NCI-H1048 (cell line): ENCODE measurements around the gene SP100.
"Not testable (repeated sequence)": the region's sequence is repeated elsewhere in the genome, so short reads cannot be mapped to it uniquely, and the experiment has no call there.

ENCODE experiments used
- DNase-seq: peaks from one replicate; lab custom pipeline; 2025; lab: John Stamatoyannopoulos, UW

SP100 gene

GRCh38 chr2:230419181-230419580, 3.2 kb downstream of the SP100 start:
- no peak for DNase-seq

DNA sequence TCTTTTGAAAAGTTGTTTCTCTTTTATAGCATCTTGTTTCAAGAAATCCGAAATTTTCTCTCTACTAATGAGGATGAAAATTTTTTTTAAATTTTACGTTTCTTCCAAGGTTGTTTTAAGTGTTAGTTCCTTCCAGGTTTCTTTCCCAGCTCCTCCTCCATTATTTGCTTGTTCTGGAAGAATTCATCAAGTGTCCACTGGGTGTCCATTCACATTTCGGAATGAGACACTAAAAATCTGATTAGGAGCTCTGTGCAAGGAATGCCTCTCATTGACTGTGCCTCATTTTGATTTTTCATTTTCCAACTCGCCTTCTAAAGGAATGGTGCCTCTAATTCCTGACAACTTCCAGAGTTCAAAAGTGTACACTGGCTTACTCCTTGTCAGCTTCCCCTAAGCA, 6.1 kb downstream of the SP100 start:
- no peak for DNase-seq

DNA sequence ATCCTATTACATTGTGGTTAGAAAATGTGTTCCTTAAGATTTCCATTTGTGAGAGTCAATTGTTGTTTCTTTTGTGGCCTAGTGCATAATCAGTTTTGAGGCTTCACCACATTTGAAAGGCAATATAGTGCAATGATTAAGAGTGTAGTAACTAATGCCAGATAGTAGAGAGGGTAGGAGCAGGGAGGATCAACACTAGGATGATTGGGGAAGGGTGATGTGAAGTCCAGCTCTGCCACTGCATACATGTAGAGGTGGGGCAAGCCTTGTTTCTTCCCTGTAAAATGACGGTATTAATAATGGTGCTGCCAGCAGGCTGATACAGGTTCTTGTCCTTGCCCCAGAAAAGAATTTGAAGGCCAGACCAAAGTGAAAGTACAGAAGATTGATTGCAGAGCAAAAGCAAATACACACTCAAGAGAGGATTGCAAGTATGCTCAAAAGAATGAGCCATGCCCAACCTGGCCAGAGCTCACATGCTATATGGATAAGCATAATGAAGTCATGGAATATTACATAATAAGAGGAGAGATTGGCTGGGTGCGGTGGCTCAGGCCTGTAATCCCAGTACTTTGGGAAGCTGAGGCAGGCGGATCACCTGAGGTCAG, 8.0 kb downstream of the SP100 start:
- DNase-seq: no peak

GRCh38 chr2:230425377-230425776, 9.4 kb downstream of the SP100 start:
- DNase-seq: no peak

DNA sequence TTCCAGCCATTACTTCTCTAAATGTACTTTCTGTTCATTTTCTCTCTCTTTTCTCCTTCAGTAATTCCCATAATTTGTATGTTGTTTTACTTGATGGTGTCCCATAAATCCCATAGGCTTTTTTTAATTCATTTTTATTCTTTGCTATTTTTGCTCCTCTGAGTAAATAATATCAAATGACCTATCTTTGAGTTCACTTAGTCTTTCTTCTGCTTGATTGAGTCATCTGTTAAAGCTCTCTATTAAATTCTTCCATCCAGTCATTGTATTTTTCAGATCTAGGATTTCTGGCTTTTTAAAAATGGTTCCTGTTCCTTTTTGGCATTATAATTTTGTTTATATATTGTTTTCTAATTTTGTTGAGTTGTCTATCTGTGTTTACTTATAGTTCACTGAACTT, 13.5 kb downstream of the SP100 start:
- no peak for DNase-seq

GRCh38 chr2:230430957-230431910, 15.2 kb downstream of the SP100 start:
- DNase-seq: no peak

- no peak for DNase-seq
Measured at GRCh38 chr2:230434677-230435324, 18.8 kb downstream of the SP100 start.

DNA sequence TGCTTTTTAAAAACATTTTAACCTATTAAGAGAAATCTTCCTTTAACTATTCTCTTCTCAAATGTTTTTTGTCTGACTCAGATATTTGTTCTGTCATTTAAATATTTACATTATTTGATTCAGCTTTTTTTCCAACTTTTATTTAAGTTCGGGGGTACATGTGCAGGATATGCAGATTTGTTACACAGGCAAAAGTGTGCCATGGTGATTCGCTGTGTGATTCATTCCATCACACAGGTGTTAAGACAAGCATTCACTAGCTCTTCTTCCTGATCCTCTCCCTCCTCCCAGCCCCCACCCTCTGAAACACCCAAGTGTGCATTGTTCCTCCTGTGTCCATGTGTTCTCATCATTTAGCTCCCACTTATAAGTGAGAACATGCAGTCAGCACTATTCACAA, 19.4 kb downstream of the SP100 start:
- no peak for DNase-seq

- not testable (repeated sequence) for DNase-seq
Measured at GRCh38 chr2:230439121-230439520, 23.1 kb downstream of the SP100 start.

- DNase-seq: no peak
Measured at GRCh38 chr2:230439590-230439989, 23.6 kb downstream of the SP100 start.

- DNase-seq: no peak
Measured at GRCh38 chr2:230441227-230441897, 25.4 kb downstream of the SP100 start.

DNA sequence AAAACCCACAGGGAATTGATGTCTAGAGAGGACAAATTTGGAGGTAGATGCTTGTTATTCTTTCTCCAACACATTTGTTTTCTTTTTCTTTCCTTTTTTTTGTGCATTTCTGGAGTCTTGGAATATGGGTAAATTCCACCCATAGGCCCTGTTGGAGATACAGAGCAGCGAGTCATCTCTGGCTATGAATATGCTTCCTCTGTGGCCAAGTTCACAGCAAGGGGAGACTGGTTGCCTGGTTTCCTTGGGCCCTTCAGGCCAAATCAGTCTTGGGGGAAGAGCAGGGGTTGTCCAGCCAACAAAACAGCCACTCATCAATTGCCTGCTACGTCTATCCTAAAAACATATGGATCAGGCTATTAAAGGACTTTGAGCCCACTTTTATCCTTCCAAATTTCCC, 27.5 kb downstream of the SP100 start:
- DNase-seq: no peak

DNA sequence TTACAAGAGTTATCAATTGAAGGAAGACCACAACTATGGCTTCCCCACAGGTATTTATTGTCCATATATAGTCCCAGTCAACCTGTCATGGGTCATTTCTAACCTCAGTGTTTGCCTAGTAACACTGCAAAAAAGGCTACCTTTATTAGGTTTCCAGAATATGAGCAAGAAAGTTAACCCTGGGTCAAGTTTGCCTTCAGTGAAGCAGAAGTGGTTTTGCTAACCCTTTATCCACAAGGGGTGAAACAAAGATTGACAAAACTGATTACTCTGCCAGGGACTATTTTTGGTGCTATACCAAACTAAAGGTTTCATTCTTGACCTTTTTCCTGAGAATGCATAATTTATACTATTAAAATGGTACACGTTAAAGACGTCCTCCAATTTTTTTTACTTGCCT, 28.8 kb downstream of the SP100 start:
- DNase-seq: no peak

DNA sequence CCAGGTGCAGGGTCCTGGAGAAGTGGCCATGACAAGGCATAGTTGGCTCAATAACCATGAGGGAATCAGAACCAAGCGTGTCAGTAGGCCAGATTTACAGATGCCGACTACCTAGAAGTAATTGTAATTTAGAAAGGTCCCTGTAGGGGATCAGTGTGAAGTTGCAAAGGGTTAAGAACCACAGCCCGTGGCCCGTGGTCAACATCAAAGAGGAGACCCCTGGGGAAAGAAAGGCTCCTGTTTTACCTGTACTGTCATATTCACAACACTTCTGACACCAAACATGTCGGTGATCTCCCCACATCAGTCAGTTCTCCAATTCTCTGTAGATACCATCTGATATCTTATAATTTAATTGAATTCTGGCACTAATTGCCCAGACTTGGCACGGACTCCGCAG, 31.0 kb downstream of the SP100 start:
- no peak for DNase-seq

DNA sequence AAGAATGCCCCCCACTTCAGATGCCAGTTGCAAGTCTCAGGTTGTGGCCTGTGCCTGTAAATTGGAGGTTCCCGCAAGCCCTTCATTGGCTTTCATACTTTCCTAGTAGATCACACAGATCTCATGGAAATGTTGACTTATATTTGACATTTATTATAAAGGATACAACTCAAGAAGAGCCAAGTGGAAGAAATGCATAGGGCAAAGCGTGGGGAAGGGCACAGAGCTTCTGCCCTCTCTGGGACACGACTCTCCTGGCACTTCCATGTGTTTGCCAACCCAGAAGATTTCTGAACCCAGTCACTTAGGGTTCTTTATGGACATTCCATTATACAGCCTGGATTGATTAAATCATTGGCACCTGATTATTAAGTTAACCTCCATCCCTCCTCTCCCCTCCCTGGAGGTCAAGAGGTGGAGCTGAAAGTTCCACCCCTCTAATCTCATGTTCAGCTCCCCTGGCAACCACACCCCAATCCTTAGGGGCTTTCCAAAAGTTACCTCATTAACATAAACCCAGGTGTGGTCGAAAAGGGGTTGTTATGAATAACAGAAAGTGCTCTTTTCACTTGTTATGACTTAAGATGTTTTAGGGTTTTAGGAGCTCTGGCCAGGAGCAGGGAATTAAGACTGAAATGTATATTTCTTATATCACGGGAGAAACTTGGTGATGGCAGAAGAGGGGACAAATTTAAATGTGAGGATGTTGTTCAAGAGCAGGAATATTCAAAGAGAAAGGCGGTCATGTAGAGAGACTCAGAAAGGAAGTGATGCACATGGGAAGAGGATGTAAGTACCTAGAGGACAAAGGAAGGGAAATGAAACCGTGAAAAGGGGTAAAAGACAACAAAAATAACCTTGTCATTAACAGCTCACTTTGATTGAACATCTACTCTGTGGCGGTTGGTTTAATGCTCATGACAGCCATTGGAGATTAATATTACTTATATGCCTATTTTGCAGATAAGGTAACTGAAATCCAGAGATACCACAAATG, 31.8 kb downstream of the SP100 start:
- DNase-seq: no peak

- no peak for DNase-seq
Measured at GRCh38 chr2:230449901-230450467, 34.0 kb downstream of the SP100 start.

- DNase-seq: no peak
Measured at GRCh38 chr2:230453006-230453405, 37.0 kb downstream of the SP100 start.

- no peak for DNase-seq
Measured at GRCh38 chr2:230455005-230455684, 39.1 kb downstream of the SP100 start.

GRCh38 chr2:230457073-230457768, 41.2 kb downstream of the SP100 start:
- no peak for DNase-seq

GRCh38 chr2:230457793-230458192, 41.8 kb downstream of the SP100 start:
- no peak for DNase-seq
